GM21528 (cell line): Measurements from ENCODE around the gene DHRS9.
"Not testable (repeated sequence)": the region's sequence is repeated elsewhere in the genome, so short reads cannot be mapped to it uniquely, and the experiment has no call there.

ENCODE experiments used
- ATAC-seq: cut with Tn5 transposase; IDR thresholded peaks from one replicate; pipeline ENCODE4 v1.9.1; 2021; ENCODE audit warnings: mild to moderate bottlenecking, moderate library complexity; ENCODE audit not compliant: unreplicated experiment, low FRiP score

Gene DHRS9

GRCh38 chr2:169069341-169069740, at the start of gene DHRS9:
Gene DHRS9, plus strand, starts transcription at chr2:169069563. Its CDS starts 12,019 bp downstream, at chr2:169081582.
- ATAC-seq = no peak

GRCh38 chr2:169023161-169023560, 46.2 kb upstream of the DHRS9 start:
- no peak for ATAC-seq

- ATAC-seq = no peak
Observed at GRCh38 chr2:169026056-169026455, 43.3 kb upstream of the DHRS9 start.

- ATAC-seq = no peak
Observed at GRCh38 chr2:169027234-169027633, 42.1 kb upstream of the DHRS9 start.

GRCh38 chr2:169029341-169029740, 40.0 kb upstream of the DHRS9 start:
- no peak for ATAC-seq

- ATAC-seq = no peak
Observed at GRCh38 chr2:169031202-169031601, 38.2 kb upstream of the DHRS9 start, which contains the start of gene ABCB11. Gene ABCB11, minus strand, starts transcription at chr2:169031324. Its CDS starts 13,199 bp downstream, at chr2:169018125.

DNA sequence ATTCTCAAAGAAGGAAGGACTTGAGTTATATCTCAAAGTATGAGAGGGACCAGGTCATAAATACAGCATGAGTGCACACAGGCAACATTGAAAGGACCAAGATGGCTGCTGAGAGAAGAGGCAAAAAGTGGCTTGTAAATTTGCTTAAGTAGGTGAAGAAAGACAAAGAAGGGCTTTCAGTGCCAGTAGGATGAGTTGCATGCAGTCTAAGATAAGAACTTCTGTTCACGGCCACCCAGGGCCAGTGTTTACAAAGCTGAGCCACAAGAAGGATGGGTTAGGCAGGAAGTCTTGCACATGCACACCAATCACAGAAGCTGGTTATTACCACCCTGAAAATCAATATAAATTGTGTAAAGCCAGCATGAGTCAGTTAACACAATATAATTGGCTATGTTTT, 35.1 kb upstream of the DHRS9 start:
- ATAC-seq = no peak

- ATAC-seq = no peak
Observed at GRCh38 chr2:169034984-169035544, 34.3 kb upstream of the DHRS9 start.

- no peak for ATAC-seq
Observed at GRCh38 chr2:169035887-169036286, 33.5 kb upstream of the DHRS9 start.

DNA sequence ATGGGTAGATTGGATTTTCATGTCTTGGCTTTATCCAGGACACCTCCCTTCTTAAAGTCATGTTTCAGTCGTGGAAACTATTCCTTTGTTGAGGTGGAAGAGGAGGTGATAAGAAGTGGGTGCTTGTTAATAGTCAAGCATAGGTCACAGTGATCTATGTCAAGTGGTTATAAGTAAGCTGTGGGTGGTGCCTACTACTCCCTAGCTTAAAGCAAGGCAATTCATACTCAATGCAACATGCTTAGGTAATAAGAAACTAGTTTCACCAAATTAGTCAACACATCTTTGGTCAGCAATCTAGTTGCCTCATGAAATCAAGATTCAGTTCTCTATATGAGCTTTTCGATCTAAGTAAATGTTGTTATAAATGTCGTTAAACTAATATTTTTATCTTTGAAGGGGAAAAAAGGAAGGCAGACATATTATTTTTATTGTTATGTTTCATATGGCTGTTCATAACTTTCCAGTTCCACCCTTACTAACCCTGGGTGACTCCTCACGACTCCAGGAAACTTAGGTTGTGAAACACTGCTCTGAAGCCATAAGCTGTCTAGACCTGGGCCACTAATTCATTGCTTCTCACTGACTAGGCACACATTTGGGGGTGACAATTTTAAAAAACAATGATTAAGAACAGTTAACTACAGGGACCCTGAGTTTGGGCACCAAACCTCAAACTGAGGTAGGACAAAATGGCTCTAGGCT, 32.5 kb upstream of the DHRS9 start:
- peak; percentile 64 for ATAC-seq

DNA sequence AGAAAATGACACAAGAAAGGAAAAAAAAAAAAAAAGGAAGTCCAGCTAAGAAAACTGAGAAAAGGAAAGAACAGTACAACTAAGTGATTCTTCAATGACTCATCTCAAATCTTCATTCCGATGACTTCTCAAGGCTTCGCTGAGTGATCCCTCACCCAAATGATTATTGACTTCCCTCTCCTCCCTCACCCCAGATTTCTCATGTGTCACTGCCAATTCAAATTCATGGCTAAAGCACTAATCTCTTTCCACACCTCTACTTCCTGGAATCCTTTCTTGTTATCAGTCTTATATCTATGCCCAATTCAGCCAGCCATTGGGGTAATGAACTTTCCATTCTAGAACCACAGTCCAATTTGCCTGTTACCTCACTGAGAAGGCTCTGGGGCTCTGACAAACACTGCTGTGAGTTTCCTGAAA, 31.0 kb upstream of the DHRS9 start:
- peak; percentile 62 for ATAC-seq

DNA sequence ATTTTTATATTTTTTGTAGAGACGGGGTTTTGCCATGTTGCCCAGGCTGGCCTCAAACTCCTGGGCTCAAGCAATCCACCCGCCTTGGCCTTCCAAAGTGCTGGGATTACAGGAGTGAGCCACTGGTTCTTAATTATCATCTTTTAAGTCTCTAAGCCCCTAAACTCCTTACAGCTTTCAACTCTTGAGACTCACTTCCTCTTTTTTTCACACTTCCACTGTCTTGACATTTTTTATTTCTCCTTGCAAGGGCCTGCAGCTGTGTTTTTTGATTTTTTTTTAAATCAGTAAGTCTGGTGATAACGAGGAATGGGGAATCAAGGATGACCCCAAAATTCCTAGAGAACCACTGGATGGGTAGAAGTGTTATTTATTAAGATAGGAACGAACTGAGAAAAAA, 29.7 kb upstream of the DHRS9 start:
- peak; percentile 40 for ATAC-seq

DNA sequence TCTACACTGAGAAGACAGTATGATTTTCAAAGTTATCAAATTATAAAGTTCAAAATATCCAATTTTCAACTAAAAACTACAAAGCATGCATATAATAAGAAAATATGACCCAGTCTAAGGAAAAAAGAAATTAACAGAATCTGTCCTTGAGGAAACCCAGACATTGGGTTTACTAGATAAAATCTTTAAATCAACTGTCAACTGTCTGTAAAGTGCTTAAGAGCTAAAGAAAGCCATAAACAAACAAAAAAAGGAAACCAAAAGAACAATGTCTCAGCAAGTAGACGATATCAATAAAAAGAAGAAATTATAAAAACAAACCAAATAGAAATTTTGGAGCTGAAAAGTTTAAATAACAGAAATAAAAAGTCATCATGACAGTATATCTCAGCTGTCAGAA, 27.8 kb upstream of the DHRS9 start:
- no peak for ATAC-seq

DNA sequence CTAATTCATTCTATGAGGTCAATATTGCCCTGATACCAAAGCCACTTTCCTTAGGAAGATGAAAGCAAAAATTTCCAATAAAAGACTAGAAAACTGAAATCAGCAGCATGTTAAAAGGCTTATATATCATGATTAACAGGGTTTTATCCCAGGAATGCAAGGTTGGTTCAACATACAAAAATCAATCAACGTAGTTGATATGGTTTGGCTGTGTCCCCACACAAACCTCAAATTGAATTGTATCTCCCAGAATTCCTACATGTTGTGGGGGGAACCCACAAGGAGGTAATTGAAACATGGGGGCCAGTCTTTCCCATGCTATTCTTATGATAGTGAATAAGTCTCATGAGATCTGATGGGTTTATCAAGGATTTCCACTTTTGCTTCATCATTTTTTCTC, 26.5 kb upstream of the DHRS9 start:
- no peak for ATAC-seq

GRCh38 chr2:169046440-169047151, 22.8 kb upstream of the DHRS9 start:
- ATAC-seq = no peak

GRCh38 chr2:169047256-169048250, 21.8 kb upstream of the DHRS9 start:
- no peak for ATAC-seq

GRCh38 chr2:169049142-169049541, 20.2 kb upstream of the DHRS9 start:
- ATAC-seq = no peak

- ATAC-seq = no peak
Observed at GRCh38 chr2:169050476-169051240, 18.7 kb upstream of the DHRS9 start.

DNA sequence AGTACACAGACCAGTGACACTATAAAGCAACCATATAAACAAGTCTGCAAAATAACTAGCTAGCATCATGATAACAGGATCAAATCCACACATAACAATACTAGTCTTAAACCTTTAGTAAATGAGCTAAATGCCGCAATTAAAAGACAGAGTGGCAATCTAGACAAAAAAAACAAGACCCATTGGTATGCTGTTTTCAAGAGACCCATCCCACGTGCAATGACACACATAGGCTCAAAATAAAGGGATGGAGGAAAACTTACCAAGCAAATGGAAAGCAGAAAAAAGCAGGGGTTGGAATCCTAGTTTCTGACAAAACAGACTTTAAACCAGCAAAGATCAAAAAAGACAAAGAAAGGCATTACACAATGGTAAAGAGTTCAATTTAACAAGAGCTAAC, 14.8 kb upstream of the DHRS9 start:
- ATAC-seq = not testable (repeated sequence)

DNA sequence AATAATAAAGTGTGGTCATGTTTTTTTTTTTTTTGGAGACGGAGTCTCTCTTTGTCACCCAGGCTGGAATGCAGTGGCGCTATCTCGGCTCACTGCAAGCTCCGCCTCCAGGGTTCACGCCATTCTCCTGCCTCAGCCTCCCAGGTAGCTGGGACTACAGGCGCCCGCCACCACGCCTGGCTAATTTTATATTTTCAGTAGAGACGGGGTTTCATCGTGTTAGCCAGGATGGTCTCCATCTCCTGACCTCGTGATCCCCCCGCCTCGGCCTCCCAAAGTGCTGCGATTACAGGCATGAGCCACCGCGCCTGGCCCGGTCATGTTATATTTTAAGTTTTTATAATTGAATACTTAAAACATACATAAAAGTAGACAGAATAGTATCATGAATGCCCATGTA, 5.2 kb upstream of the DHRS9 start:
- not testable (repeated sequence) for ATAC-seq
